Panc1 (cell line): ENCODE results near the gene CTTNBP2NL. TPM values are rescaled to one million over a fixed set of nuclear protein-coding genes. Genes with fewer than 3 reads are reported as not detected.
"Not testable (repeated sequence)": the region's sequence is repeated elsewhere in the genome, so short reads cannot be mapped to it uniquely, and the experiment has no call there.

Experiments used
- ATAC-seq: fragments of 200-7000 bp; cut with Tn5 transposase; 2 replicates; pipeline ENCODE4 v1.9.1; 2020; ENCODE audit warnings: mild to moderate bottlenecking, moderate library complexity
- BruUV-seq: library from RNA; stranded (reverse); fragments of 400-500 nt; replicated peaks from 2 replicates; lab custom pipeline; 2021; lab: Mats Ljungman, UMichigan
- CTCF ChIA-PET: fragments of 300-600 bp; sonication (Branson Sonifier 250); formaldehyde crosslinking; loops from one replicate; lab custom pipeline; 2022; ENCODE audit warnings: antibody characterized with exemption; lab: Charles Lee
- POLR2A ChIA-PET: fragments of 300-600 bp; sonication (Branson Sonifier 250); formaldehyde crosslinking; loops from one replicate; lab custom pipeline; 2022; ENCODE audit warnings: antibody characterized with exemption; lab: Charles Lee
- DNase-seq: peaks from one replicate; pipeline ENCODE4 v3.0.0-alpha.2; 2010; ENCODE audit warnings: low read depth, low spot score
- H3K27ac ChIP-seq: 2 replicates; pipeline ENCODE4 v1.5.1; 2011; ENCODE audit warnings: mild to moderate bottlenecking, low read length, inconsistent platforms
- H3K27me3 ChIP-seq: fragments of 200-500 bp; sonication (Bioruptor generic); 2 replicates; pipeline ENCODE4 v1.6.0; 2014; ENCODE audit warnings: low read length, inconsistent platforms; ENCODE audit not compliant: control insufficient read depth, insufficient read depth
- H3K36me3 ChIP-seq: fragments of 200-500 bp; sonication (Bioruptor generic); 2 replicates; pipeline ENCODE4 v1.5.1; 2014; ENCODE audit warnings: inconsistent platforms, mild to moderate bottlenecking, low read length, moderate library complexity; ENCODE audit not compliant: control insufficient read depth, insufficient read depth
- H3K4me1 ChIP-seq: 2 replicates; pipeline ENCODE4 v1.5.1; 2011; ENCODE audit warnings: inconsistent platforms, mild to moderate bottlenecking, low read length, moderate library complexity; ENCODE audit not compliant: control insufficient read depth, insufficient read depth
- H3K4me3 ChIP-seq, 2 experiments: 2 replicates each; pipeline ENCODE4 v1.5.1; 2011 to 2012; ENCODE audit warnings: low read depth in 2 of 2, low read length in 2 of 2, mild to moderate bottlenecking in 2 of 2, inconsistent platforms in 1 of 2, moderate library complexity in 1 of 2
- H3K9me3 ChIP-seq: fragments of 200-500 bp; sonication (Bioruptor generic); 2 replicates; pipeline ENCODE4 v1.5.1; 2014; ENCODE audit warnings: low read depth, mild to moderate bottlenecking, inconsistent platforms, low read length, moderate library complexity; ENCODE audit not compliant: control insufficient read depth, insufficient read depth
- CTCF ChIP-seq: fragments of 450-650 bp; IDR thresholded peaks from 2 replicates; pipeline ENCODE4 v1.5.1; 2017; ENCODE audit warnings: mild to moderate bottlenecking
- POLR2AphosphoS5 ChIP-seq: IDR thresholded peaks from 2 replicates; pipeline ENCODE4 v1.6.1; 2012; ENCODE audit warnings: mild to moderate bottlenecking, low read depth, low read length, moderate library complexity
- REST ChIP-seq, 2 experiments: IDR thresholded peaks; 2 replicates each; pipeline ENCODE4 v1.6.1; 2011 to 2012; ENCODE audit warnings: low read depth in 2 of 2, control low read depth in 1 of 2, low read length in 1 of 2, mild to moderate bottlenecking in 1 of 2, moderate library complexity in 1 of 2; ENCODE audit not compliant: insufficient read depth in 1 of 2
- SIN3A ChIP-seq: IDR thresholded peaks from 2 replicates; pipeline ENCODE4 v1.6.1; 2012; ENCODE audit warnings: low read depth, mild to moderate bottlenecking, low read length, moderate library complexity, borderline replicate concordance; ENCODE audit not compliant: insufficient read depth
- TCF7L2 ChIP-seq: IDR thresholded peaks from 2 replicates; pipeline ENCODE4 v1.6.1; 2011; ENCODE audit warnings: mild to moderate bottlenecking, low read depth, low read length, inconsistent platforms
- in situ Hi-C: cut with HindIII; loops from 2 replicates; pipeline ENCODE4 v1.10.0; 2016; ENCODE audit warnings: low sequenced_read_pairs, low pct_unique_long_range_greater_than_20kb
- intact Hi-C: fragments of 100-400 bp; cut with micrococcal nuclease; formaldehyde crosslinking; loops from one replicate; pipeline ENCODE4 v1.10.0; 2022; ENCODE audit not compliant: unreplicated experiment
- total RNA-seq: library from RNA; stranded (reverse); gene quantifications from one replicate; pipeline ENCODE4 v1.2.1, GENCODE V29; 2021; ENCODE audit not compliant: unreplicated experiment

The CTTNBP2NL gene
- total RNA-seq, 1 experiment from 2014 or later: 18.4 TPM

GRCh38 chr1:112465122-112465521 lies 69.1 kb downstream of the CTTNBP2NL start:
- H3K36me3 ChIP-seq: no peaks in the 10 kb centered on the region
- intact Hi-C loops: no loop called here
- H3K27me3 ChIP-seq: no peaks in the 10 kb centered on the region
- H3K27ac ChIP-seq: no peak overlapping the region
- no peaks in the 10 kb centered on the region; the same call in 1 of the 2 replicates for H3K4me1 ChIP-seq
- CTCF ChIA-PET: no interaction called here
- ATAC-seq: peak; percentile 49; the same call in 1 of the 2 replicates
- DNase-seq: no peak
- POLR2A ChIA-PET: no interaction called here
- H3K4me3 ChIP-seq: no peak overlapping the region
- TF ChIP-seq POLR2AphosphoS5: no peak
- no peak for TF ChIP-seq REST (IDR thresholded peaks at IDR 0.05; ENCODE audit: insufficient read depth in 1 of 2, low read depth in 2 of 2, low read length in 1 of 2)
- no peak for TF ChIP-seq SIN3A
- TF ChIP-seq CTCF: no peak
- TF ChIP-seq TCF7L2: no peak
- no TSS peak for BruUV-seq
- H3K9me3 ChIP-seq: no peaks in the 10 kb centered on the region
- in situ Hi-C loops: no loop called here

GRCh38 chr1:112466078-112466660 lies 70.2 kb downstream of the CTTNBP2NL start:
- Histone ChIP-seq H3K4me1 (no peaks in the 10 kb centered on the region; the same call in 1 of the 2 replicates), H3K9me3 (no peaks in the 10 kb centered on the region), H3K36me3 (no peaks in the 10 kb centered on the region), H3K27me3 (no peaks in the 10 kb centered on the region), H3K27ac (peak overlapping the region; percentile 83), H3K4me3 (peak overlapping the region; percentile 34 to 61)
- CTCF ChIA-PET: interaction anchor here (0.6 kb wide), 2 partner anchors 50 to 207 kb away, joined by 3 read pairs; no protein-coding TSS in a partner anchor
- BruUV-seq: no TSS peak
- ATAC-seq (peak; percentile 94), DNase-seq (peak; percentile 64)
- in situ Hi-C loops (no loop called here), intact Hi-C loops (loop anchor here (1.0 kb wide), 1 partner anchor 75 kb away; no protein-coding TSS in a partner anchor)
- TF ChIP-seq CTCF (peak; percentile 82), POLR2AphosphoS5 (no peak; the same call in 1 of the 2 replicates)
- POLR2A ChIA-PET: no interaction called here

- POLR2A ChIA-PET, CTCF ChIA-PET, BruUV-seq: not testable (repeated sequence)
Measured at GRCh38 chr1:112470324-112470723, 74.3 kb downstream of the CTTNBP2NL start.

More at GRCh38 chr1:112470324-112470723, 74.3 kb downstream of the CTTNBP2NL start:
- H3K4me3 ChIP-seq, H3K4me1 ChIP-seq, H3K27me3 ChIP-seq, H3K27ac ChIP-seq, intact Hi-C loops, in situ Hi-C loops, ATAC-seq, H3K36me3 ChIP-seq, DNase-seq, H3K9me3 ChIP-seq: not testable (repeated sequence)
